Liver (tissue), 9 donors: ENCODE results near the gene ISCU. TPM values are rescaled to one million over a fixed set of nuclear protein-coding genes. Genes with fewer than 3 reads are reported as not detected.

Experiments
- DNase-seq: peaks from one replicate; pipeline ENCODE4 v3.0.0-alpha.2; 2017; ENCODE audit warnings: low spot score
- H3K27ac ChIP-seq, 2 donors: one replicate each; pipeline ENCODE4 v1.7.0; 2013; ENCODE audit warnings: inconsistent platforms in 2 of 2, low read length in 2 of 2, control low read depth in 1 of 2, low read depth in 1 of 2, mild to moderate bottlenecking in 1 of 2
- H3K27me3 ChIP-seq, 4 donors: one replicate each; pipeline versions ENCODE4 v1.6.1 to v1.7.0; 2013; ENCODE audit warnings: low read length in 3 of 4, inconsistent platforms in 1 of 4, mild to moderate bottlenecking in 1 of 4, moderate library complexity in 1 of 4; ENCODE audit not compliant: control insufficient read depth in 4 of 4, insufficient read depth in 4 of 4
- H3K36me3 ChIP-seq, 4 donors: one replicate each; pipeline versions ENCODE4 v1.6.1 to v1.7.0; 2013; ENCODE audit warnings: low read length in 3 of 4, mild to moderate bottlenecking in 3 of 4, low read depth in 1 of 4, moderate library complexity in 1 of 4; ENCODE audit not compliant: control insufficient read depth in 4 of 4, insufficient read depth in 3 of 4
- H3K4me1 ChIP-seq, 4 donors: one replicate each; pipeline versions ENCODE4 v1.6.1 to v1.7.0; 2013; ENCODE audit warnings: low read length in 3 of 4, mild to moderate bottlenecking in 3 of 4, moderate library complexity in 1 of 4; ENCODE audit not compliant: control insufficient read depth in 4 of 4, insufficient read depth in 4 of 4
- H3K4me3 ChIP-seq, 3 donors: one replicate each; pipeline versions ENCODE4 v1.6.1 to v1.7.0; 2013; ENCODE audit warnings: low read length in 3 of 3, control low read depth in 1 of 3, low read depth in 1 of 3, mild to moderate bottlenecking in 1 of 3
- H3K9ac ChIP-seq, 2 donors: one replicate each; pipeline ENCODE4 v1.7.0; 2013; ENCODE audit warnings: low read length in 2 of 2, mild to moderate bottlenecking in 2 of 2, moderate library complexity in 2 of 2, control low read depth in 1 of 2, low read depth in 1 of 2
- H3K9me3 ChIP-seq, 4 donors: one replicate each; pipeline versions ENCODE4 v1.6.1 to v1.7.0; 2013; ENCODE audit warnings: low read length in 3 of 4; ENCODE audit not compliant: control insufficient read depth in 4 of 4
- EGR1 ChIP-seq, 2 donors: IDR thresholded peaks; 2 replicates each; pipeline ENCODE4 v1.6.1; 2016 to 2018; ENCODE audit warnings: antibody characterized with exemption in 2 of 2, low read depth in 2 of 2
- FOXA1 ChIP-seq: IDR thresholded peaks from 2 replicates; pipeline ENCODE4 v1.6.1; 2016; ENCODE audit warnings: antibody characterized with exemption
- FOXA2 ChIP-seq: IDR thresholded peaks from 2 replicates; pipeline ENCODE4 v1.6.1; 2016; ENCODE audit warnings: antibody characterized with exemption
- GABPA ChIP-seq, 2 donors: IDR thresholded peaks in 1 of 2; conservative IDR thresholded peaks in 1 of 2; 2 replicates each; pipeline ENCODE4 v1.6.1; 2016; ENCODE audit warnings: antibody characterized with exemption in 2 of 2, mild to moderate bottlenecking in 1 of 2, moderate library complexity in 1 of 2
- HNF4A ChIP-seq, 2 donors: conservative IDR thresholded peaks; 2 replicates each; pipeline ENCODE4 v1.6.1; 2016; ENCODE audit warnings: antibody characterized with exemption in 2 of 2, mild to moderate bottlenecking in 2 of 2
- HNF4G ChIP-seq: IDR thresholded peaks from 2 replicates; pipeline ENCODE4 v1.6.1; 2016; ENCODE audit warnings: antibody characterized with exemption
- NR2F2 ChIP-seq: IDR thresholded peaks from 2 replicates; pipeline ENCODE4 v1.6.1; 2016; ENCODE audit warnings: antibody characterized with exemption
- RAD21 ChIP-seq, 2 donors: IDR thresholded peaks; 2 replicates each; pipeline ENCODE4 v1.6.1; 2016; ENCODE audit warnings: antibody characterized with exemption in 2 of 2, mild to moderate bottlenecking in 2 of 2
- SP1 ChIP-seq: IDR thresholded peaks from 2 replicates; pipeline ENCODE4 v1.6.1; 2018; ENCODE audit warnings: antibody characterized with exemption, mild to moderate bottlenecking
- TAF1 ChIP-seq: conservative IDR thresholded peaks from 2 replicates; pipeline ENCODE4 v1.6.1; 2016; ENCODE audit warnings: antibody characterized with exemption, mild to moderate bottlenecking
- YY1 ChIP-seq: IDR thresholded peaks from 2 replicates; pipeline ENCODE4 v1.6.1; 2016; ENCODE audit warnings: antibody characterized with exemption, mild to moderate bottlenecking
- WGBS: extraction: QIAGEN DNeasy Blood & Tissue Kit; methylation state at CpG from one replicate; pipeline ENCODE4 v1.1.7; 2013; 5-methylcytosine and 5-hydroxymethylcytosine counted together
- polyA plus RNA-seq, 2 donors: library from polyadenylated mRNA; stranded (reverse) in 1 of 2; unstranded in 1 of 2; fragments of 200-250 nt in 1 of 2; fragments of >200 nt in 1 of 2; fragmentation: Nextera tagmentation in 1 of 2; extraction: Ambion mirVana in 1 of 2; gene quantifications; one replicate each; pipeline versions ENCODE4 v1.2.1 to v1.2.3, GENCODE V29; 2013 to 2015
- total RNA-seq, 2 donors: library from RNA; depleted of rRNA; stranded (reverse); fragments of >200 nt; gene quantifications; one replicate each; pipeline ENCODE4 v1.2.3, GENCODE V29; 2014
- TF ChIP-seq, protein P1 (sequence below): IDR thresholded peaks from 2 replicates; pipeline ENCODE4 v1.6.1; 2016; ENCODE audit warnings: antibody characterized with exemption, mild to moderate bottlenecking
- TF ChIP-seq, protein P2 (sequence below): IDR thresholded peaks from 2 replicates; pipeline ENCODE4 v1.6.1; 2016; ENCODE audit warnings: antibody characterized with exemption
- TF ChIP-seq, protein P3 (sequence below): IDR thresholded peaks from 2 replicates; pipeline ENCODE4 v1.6.1; 2016; ENCODE audit warnings: antibody characterized with exemption
- TF ChIP-seq, protein P4 (sequence below): fragments of 150-350 bp; IDR thresholded peaks from 2 replicates; pipeline ENCODE4 v1.5.1; 2017; ENCODE audit warnings: improper control_type of control experiment, low read depth, low read length; ENCODE audit not compliant: missing input control
- donor health status: healthy.
- donor health status: healthy.
- donor health status: healthy.
- donor health status: healthy.
- donor health status: healthy.

Gene ISCU
- total and polyA plus RNA-seq, 4 donors, result 42.3 to 85.9 (median 63.8) TPM

DNA sequence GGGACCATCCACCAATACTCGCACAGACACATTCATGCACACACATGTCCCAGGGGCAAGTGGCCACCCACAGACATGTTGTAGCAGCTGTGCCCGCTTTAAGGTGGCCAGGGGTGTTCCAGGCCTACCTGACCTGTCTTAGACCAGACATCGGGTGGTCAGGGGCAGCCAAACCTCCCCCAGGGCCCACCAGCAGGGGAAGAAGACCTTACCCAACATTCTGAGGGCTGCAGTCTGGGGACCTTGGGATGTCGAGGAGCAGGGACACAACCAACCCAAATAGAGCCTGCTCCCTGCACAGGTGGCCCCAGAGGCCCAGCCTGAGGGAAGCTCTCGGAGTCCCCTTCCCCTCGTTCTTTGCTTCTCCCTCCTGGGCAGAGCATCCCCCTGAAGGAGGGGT lies 37.1 kb downstream of the ISCU start:
- no peak for DNase-seq
- Histone ChIP-seq H3K9ac (no peak overlapping the region), H3K27me3 (no peaks in the 10 kb centered on the region), H3K4me1 (no peaks in the 10 kb centered on the region), H3K9me3 (no peaks in the 10 kb centered on the region), H3K36me3 (no peaks in the 10 kb centered on the region), H3K4me3 (no peak overlapping the region), H3K27ac (no peak overlapping the region)
- 73% methylated on average over 6 of the region's 6 CpGs for WGBS
- TF ChIP-seq HNF4A (conservative IDR thresholded peaks at IDR 0.05), result no peak
- no peak for TF ChIP-seq GABPA (IDR thresholded peaks at IDR 0.05 in 1 of 2, conservative IDR thresholded peaks at IDR 0.05 in 1 of 2)
- no peak for TF ChIP-seq TAF1
- TF ChIP-seq HNF4G, result no peak
- no peak for TF ChIP-seq EGR1 (IDR thresholded peaks at IDR 0.05; ENCODE audit: low read depth in 2 of 2)
- no peak for TF ChIP-seq RAD21 (IDR thresholded peaks at IDR 0.05)
- TF ChIP-seq NR2F2, result no peak
- TF ChIP-seq, protein P1, sequence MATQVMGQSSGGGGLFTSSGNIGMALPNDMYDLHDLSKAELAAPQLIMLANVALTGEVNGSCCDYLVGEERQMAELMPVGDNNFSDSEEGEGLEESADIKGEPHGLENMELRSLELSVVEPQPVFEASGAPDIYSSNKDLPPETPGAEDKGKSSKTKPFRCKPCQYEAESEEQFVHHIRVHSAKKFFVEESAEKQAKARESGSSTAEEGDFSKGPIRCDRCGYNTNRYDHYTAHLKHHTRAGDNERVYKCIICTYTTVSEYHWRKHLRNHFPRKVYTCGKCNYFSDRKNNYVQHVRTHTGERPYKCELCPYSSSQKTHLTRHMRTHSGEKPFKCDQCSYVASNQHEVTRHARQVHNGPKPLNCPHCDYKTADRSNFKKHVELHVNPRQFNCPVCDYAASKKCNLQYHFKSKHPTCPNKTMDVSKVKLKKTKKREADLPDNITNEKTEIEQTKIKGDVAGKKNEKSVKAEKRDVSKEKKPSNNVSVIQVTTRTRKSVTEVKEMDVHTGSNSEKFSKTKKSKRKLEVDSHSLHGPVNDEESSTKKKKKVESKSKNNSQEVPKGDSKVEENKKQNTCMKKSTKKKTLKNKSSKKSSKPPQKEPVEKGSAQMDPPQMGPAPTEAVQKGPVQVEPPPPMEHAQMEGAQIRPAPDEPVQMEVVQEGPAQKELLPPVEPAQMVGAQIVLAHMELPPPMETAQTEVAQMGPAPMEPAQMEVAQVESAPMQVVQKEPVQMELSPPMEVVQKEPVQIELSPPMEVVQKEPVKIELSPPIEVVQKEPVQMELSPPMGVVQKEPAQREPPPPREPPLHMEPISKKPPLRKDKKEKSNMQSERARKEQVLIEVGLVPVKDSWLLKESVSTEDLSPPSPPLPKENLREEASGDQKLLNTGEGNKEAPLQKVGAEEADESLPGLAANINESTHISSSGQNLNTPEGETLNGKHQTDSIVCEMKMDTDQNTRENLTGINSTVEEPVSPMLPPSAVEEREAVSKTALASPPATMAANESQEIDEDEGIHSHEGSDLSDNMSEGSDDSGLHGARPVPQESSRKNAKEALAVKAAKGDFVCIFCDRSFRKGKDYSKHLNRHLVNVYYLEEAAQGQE, result no peak

DNA sequence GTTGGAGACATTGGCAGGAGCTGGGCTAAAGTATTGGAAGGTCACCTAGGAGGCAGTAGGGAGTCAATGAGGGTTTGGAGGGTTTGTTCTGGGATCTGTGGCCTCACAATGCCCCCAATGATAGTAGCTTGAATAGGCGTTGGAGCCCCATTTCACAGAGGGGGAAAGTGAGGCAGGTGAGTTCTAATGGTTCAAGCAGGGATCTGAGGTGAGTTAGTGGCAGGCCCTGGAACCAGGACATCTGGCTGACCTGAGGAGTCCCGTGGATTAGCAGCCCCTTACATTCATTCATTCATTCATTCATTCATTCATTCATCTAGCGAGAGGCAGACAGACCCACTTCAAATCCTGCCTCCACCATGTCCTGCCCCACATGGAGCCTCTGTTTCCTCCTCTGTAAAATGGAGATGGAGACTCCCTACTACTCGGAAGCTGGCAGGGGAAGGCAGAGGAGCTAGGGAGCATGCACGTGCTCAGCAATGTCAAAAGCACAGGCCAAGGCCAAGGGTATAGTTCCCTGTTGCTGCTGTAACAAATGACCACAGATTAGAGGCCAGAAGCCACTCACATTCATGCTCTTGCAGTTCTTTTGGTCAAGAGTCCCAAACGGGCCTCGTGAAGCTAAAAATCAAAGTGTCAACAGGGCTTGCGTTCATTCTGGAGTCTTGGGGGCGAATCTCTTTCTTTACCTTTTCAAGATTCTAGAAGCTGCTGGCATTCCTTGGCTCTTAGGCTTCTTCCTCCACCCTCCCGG lies 37.7 kb downstream of the ISCU start:
- Histone ChIP-seq H3K27ac (no peak overlapping the region), H3K27me3 (no peaks in the 10 kb centered on the region), H3K36me3 (no peaks in the 10 kb centered on the region), H3K4me3 (no peak overlapping the region), H3K4me1 (no peaks in the 10 kb centered on the region), H3K9ac (no peak overlapping the region), H3K9me3 (no peaks in the 10 kb centered on the region)
- DNase-seq, result no peak
- TF ChIP-seq RAD21 (IDR thresholded peaks at IDR 0.05), result no peak
- no peak for TF ChIP-seq TAF1
- TF ChIP-seq, protein P2, sequence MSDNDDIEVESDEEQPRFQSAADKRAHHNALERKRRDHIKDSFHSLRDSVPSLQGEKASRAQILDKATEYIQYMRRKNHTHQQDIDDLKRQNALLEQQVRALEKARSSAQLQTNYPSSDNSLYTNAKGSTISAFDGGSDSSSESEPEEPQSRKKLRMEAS, result no peak
- no peak for TF ChIP-seq EGR1 (IDR thresholded peaks at IDR 0.05; ENCODE audit: low read depth in 2 of 2)
- TF ChIP-seq FOXA1, result no peak
- TF ChIP-seq, protein P1, result no peak
- no peak for TF ChIP-seq SP1
- TF ChIP-seq, protein P3, sequence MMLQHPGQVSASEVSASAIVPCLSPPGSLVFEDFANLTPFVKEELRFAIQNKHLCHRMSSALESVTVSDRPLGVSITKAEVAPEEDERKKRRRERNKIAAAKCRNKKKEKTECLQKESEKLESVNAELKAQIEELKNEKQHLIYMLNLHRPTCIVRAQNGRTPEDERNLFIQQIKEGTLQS, result no peak
- TF ChIP-seq FOXA2, result no peak
- TF ChIP-seq YY1, result no peak
- TF ChIP-seq, protein P4, sequence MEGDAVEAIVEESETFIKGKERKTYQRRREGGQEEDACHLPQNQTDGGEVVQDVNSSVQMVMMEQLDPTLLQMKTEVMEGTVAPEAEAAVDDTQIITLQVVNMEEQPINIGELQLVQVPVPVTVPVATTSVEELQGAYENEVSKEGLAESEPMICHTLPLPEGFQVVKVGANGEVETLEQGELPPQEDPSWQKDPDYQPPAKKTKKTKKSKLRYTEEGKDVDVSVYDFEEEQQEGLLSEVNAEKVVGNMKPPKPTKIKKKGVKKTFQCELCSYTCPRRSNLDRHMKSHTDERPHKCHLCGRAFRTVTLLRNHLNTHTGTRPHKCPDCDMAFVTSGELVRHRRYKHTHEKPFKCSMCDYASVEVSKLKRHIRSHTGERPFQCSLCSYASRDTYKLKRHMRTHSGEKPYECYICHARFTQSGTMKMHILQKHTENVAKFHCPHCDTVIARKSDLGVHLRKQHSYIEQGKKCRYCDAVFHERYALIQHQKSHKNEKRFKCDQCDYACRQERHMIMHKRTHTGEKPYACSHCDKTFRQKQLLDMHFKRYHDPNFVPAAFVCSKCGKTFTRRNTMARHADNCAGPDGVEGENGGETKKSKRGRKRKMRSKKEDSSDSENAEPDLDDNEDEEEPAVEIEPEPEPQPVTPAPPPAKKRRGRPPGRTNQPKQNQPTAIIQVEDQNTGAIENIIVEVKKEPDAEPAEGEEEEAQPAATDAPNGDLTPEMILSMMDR, result no peak
- WGBS, result 82% methylated on average over 10 of the region's 10 CpGs
